CD4-positive, alpha-beta T cell treated with Interleukin-4 for 1 hour (primary cell): ENCODE results near the gene KCNG2.
A peak's percentile ranks its signal among the peaks of the same experiment; 100 is the strongest.

Experiments used
- DNase-seq, 2 donors: peaks; one replicate each; pipeline ENCODE4 v3.0.0-alpha.2; 2020 to 2022

Gene KCNG2

GRCh38 chr18:79896738-79897137 is 99.0 kb downstream of the KCNG2 start:
- DNase-seq: no peak

DNA sequence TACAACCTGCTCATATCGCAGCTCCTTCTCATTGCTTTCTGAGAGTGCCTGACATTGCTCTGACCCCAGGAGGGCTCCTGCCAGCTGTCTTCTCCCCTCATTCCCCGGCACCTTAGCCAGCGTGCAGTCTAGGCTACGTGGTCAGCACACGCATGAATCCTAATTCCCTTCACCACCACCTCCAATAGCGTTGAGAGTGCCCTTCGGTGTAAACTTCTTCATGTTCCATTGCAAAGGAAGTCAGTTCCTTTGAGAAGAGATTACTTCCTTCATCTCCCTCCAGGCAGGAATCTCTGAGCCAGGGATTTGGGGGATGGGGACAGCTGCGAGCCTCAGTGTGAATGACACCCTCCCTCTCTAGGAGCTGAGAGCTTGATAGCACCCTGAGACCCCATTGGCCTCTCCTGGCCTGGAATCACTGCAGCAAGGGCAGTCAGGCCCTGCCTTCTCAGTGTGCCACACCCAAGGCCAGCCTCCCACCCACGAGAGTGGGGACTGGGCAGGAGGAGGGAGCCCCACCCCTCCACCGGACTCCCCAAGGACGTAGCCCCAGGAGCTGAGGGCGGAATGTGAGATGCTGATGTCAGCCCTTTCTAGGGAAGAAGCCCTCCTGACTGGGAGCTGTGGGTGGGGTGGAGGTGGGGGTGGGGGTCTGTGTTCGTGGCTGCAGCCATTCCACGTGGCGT is 100.3 kb downstream of the KCNG2 start:
- DNase-seq: no peak

GRCh38 chr18:79898952-79899608 is 101.3 kb downstream of the KCNG2 start:
- DNase-seq: no peak

DNA sequence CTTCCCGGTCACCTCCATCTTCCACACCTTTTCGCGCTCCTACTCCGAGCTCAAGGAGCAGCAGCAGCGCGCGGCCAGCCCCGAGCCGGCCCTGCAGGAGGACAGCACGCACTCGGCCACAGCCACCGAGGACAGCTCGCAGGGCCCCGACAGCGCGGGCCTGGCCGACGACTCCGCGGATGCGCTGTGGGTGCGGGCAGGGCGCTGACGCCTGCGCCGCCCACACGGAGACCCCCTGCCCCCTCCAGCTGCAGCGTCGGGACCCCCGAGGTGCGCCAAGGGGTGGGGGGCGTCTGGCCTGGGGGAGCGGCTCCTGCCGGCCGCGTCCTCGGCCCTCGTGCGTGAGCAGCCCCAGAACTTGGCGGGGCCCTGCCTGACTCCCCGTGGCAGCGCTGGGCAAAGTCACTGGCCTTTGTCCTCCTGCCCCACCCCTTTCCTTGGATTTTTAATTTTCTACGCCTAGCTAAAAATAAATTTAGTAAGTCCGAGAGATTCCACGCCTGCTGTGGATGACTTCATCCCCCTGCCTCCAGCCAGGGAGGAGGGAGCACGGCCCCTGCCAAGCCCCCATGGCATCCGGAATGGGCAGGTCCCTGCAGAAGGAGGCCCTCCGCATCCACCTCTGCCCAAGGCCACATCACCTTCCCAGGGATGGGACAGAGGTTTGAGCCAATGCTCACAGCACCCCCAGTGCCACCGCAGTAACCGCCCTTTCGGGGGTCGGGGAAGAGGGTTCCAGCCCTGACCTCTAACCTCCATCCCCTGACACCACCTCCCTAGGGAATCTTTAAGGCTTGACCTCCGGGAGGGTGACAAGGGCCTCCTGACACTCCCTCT is 102.1 kb downstream of the KCNG2 start:
- DNase-seq: no peak

GRCh38 chr18:79900610-79901570 is 103.2 kb downstream of the KCNG2 start:
- DNase-seq: no peak

DNA sequence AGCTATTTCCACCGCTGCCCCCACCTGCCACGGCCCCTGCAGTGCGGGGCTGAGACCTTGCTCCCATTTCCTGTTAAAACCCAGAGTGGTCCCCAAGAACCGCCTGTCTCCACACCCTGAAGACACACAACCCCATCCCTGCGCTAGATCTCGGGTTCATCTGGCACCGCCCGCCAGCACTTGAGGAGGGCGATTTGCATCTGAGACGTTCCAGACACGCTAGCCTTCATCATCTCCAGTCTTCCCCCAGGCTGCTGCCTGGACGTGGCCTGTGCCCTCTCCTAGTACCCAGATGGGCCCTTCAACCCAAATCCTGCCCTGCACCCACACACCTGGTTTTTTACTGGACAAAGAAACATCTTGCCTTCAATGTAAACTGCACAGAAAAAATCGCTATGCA is 103.9 kb downstream of the KCNG2 start:
- DNase-seq: no peak

- DNase-seq: no peak
These were observed 104.3 kb downstream of the KCNG2 start for GRCh38 chr18:79902075-79902474.

DNA sequence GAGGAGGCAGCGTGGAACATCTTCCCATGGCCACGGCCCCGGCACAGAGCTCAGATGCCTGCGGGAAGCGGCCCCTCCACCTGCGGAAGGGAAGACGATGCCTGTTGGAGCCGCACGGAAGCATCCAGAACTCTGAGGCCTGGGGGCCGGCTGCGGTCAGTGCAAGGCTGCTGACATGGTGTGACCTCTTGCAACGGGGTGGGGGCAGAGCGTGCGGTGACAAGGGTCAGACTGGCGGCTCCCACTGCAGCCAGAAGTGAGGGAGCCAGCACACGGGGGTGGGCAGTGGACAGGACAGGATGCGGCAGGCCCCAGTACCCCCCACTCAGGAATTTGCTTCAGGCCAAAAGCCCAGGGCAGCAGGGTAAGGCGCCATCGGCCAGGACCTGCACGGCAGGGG is 104.9 kb downstream of the KCNG2 start:
- no peak for DNase-seq

DNA sequence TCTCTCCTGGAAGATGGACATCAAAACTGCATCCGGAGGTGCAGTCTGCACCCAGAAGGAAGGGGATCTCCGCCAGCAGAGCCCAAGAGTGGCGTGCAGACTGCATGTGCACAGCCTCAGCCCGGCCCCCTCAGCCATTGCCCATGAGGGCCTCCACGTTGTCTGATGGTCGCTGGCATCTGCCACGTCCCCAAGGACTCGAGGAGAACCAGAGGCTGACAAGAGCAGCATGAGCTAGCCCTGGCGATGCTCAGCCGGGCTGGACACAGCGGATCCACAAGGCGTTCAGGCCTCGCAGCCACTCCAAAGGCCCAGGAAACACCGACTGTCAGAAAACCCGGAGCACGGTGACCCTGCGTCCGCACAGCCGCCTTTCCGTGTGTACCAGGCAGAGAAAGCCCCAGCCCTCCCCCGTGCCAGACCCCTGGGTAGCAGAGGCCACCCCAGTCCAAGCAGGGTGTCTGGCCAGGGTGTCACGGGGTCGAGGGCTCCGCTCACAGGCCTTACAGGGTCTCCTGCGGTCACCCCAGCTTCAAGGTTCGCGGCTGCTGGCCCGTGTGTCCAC is 105.4 kb downstream of the KCNG2 start:
- DNase-seq: no peak

DNA sequence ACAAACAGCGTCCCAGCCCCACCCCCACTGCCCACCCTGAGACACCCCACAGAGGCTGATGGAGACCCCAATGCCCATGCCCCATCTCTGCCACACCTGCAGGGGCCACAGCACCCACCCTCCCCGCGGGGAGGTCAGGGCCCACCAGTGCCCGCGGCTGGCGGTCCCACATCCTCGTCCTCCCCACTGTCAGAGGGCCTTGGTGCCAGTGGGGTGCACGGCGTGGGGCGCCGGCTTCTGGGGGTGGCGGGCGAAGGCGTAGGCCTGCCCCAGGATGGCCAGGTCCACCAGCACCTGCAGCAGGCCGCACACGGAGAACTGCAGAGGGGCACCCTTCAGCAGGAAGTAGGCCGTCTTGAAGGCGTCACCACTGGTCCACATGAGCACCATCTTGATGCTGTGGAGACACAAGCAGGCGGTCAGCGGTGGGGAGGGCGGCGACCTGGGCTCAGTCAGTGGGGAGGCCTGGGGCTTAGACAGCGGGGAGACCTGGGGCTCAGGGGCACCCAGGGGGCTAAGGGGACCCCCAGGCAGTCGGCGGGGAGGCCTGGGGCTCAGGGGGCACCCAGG is 106.1 kb downstream of the KCNG2 start:
- no peak for DNase-seq

GRCh38 chr18:79904357-79905147 is 106.8 kb downstream of the KCNG2 start:
- DNase-seq: no peak

DNA sequence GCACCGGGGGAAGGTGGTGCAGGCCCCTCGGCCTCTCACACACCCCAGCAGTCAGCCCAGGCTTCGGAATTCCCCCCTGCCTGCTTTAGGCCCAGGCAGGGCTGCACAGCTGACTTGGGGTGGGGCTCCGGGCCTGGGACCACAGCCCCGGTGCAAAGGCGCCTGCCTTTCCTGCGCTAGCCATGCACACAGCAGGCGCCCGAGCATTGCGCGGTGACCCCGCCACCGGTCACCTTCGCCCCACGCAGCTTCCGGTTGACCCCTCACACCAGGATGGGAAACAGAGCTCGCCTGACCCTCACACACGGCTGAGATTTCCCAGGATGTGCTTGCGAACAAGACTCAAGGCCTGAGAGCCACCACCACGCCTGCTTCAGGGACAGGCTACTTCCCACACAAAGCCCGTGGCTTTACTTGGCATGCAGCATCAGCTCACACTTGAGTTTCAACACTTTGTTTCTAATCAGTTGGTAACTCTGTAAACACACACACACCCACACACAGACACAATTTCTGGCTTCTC is 107.7 kb downstream of the KCNG2 start:
- no peak for DNase-seq

- no peak for DNase-seq
These were observed 108.3 kb downstream of the KCNG2 start for GRCh38 chr18:79905993-79906392.

GRCh38 chr18:79906706-79907105 is 109.0 kb downstream of the KCNG2 start:
- DNase-seq: no peak

DNA sequence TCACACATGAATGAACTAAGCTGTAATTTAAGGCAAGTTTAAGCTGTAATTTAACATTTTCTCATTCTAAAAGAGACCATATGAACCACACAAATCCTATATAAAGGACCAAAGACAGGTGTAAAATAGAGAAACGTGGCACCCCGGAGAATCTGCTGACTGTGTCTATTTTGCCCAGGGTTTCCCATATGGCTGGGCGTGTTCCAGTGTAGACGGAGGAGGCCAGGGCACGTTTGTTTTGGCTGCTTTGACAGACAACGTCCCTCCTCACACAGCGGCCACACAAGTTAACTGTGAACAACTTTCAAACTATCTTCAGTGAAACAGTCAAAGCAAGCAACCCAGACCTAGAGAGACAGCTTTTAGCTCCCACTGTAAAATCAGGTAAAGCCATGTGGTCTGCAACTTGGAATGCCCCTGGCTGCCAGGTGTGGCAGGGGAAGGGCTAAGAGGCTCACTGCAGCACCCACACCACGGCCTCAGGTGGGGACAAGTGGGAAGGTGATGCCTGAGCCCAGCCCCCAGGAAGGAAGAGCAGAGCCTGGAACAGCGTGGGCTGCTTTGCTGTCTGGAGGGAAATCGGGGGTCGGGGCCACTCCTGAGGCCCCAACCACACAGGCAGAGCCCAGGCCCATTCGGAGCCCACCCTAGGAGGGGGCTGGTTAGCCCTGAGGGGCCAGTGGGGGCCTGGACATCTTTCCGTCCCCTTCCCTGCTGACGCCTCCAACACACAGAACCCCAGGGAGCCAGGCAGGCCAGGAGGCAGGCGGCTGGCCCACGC is 113.0 kb downstream of the KCNG2 start:
- no peak for DNase-seq

DNA sequence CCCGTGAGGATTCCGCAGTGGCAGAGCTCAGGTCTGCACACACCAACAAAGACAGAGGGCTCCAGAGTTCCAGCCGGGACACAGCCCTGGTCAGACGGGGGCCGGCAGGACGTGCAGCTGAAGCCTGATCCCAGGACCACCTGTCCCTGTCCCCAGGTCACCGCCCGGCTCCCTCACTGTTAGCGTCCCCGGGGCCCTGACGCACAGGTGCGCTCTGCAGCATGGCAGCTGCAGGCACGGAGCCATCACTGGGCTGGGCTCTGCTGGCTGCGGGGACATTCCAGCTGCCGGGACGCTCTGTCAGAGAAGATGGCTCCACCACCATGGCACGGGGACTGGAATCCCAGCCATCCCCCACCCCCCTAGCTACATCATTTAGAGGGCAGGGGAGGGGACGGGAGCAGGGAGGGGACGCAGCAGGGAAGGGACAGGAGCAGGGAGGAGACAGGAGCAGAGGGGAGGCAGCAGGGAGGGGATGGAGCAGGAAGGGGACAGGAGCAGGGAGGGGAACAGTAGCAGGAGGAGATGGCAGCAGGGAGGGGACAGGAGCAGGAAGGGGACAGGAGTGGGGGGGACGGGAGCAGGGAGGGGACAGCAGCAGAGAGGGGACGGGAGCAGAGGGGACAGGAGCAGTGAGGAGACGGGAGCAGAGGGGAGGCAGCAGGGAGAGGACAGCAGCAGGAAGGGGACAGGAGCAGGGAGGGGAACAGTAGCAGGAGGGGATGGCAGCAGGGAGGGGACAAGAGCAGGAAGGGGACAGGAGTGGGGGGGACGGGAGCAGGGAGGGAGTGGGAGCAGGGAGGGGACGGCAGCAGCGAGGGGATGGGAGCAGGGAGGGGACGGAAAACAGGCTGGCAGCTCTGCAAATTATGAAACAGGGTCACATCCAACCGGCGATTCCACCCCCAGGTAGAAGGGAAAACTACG is 113.9 kb downstream of the KCNG2 start:
- DNase-seq: no peak

DNA sequence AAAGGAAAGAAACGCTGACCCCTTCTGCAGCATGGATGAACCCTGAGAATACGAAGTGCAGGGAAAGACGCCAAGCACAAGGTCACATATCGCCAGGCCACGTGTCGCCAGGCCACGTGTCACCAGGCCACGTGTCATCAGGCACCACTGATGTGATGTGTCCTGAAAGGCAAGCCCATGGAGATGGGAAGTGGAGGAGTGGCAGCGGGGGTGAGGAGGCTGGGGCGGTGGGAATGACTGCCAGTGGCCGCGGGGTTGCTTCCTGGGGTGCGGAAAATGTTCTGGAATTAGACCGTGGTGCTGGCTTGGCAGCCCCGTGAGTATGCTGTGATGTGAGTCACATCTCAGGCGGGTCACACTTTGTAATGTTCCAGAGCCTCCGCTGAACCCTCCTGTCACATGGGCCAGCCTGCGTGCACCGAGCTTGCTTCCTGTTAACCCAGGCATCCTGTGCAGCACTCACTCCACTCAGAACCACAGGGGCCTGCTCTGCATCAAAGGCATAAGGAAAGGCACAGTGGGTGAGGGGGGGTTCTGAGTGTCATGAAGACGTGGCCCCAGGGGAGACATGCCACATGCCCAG is 114.8 kb downstream of the KCNG2 start:
- peak in 1 of 2 donors; percentile 42 for DNase-seq
